ENCODE data around the gene AOC3. TPM values are rescaled to one million over a fixed set of nuclear protein-coding genes. Genes with fewer than 3 reads are reported as not detected.
"Not testable (repeated sequence)": the region's sequence is repeated elsewhere in the genome, so short reads cannot be mapped to it uniquely, and the experiment has no call there.

Gene AOC3
- total and polyA plus RNA-seq, 5 donors, result 11.5 to 29.9 (median 27.9) TPM

- peaks cover 2% of the 10 kb centered on the region for H3K4me1 ChIP-seq (ENCODE audit: control insufficient read depth, insufficient read depth, low read length)
- intact Hi-C loops (cut with DNase I), result no loop called here
- H3K9me3 ChIP-seq (ENCODE audit: control insufficient read depth, low read length), result no peaks in the 10 kb centered on the region
- ATAC-seq, result no peak
- no peak for DNase-seq
- H3K4me3 ChIP-seq (ENCODE audit: low read length), result peak overlapping the region; percentile 2
- 66% methylated on average over 5 of the region's 5 CpGs for WGBS
- no peaks in the 10 kb centered on the region for H3K27me3 ChIP-seq (ENCODE audit: control insufficient read depth, insufficient read depth)
- peak overlapping the region; percentile 23 for H3K27ac ChIP-seq (ENCODE audit: low read length)
These were observed 2.6 kb downstream of the AOC3 start for GRCh38 chr17:42853597-42853967.

DNA sequence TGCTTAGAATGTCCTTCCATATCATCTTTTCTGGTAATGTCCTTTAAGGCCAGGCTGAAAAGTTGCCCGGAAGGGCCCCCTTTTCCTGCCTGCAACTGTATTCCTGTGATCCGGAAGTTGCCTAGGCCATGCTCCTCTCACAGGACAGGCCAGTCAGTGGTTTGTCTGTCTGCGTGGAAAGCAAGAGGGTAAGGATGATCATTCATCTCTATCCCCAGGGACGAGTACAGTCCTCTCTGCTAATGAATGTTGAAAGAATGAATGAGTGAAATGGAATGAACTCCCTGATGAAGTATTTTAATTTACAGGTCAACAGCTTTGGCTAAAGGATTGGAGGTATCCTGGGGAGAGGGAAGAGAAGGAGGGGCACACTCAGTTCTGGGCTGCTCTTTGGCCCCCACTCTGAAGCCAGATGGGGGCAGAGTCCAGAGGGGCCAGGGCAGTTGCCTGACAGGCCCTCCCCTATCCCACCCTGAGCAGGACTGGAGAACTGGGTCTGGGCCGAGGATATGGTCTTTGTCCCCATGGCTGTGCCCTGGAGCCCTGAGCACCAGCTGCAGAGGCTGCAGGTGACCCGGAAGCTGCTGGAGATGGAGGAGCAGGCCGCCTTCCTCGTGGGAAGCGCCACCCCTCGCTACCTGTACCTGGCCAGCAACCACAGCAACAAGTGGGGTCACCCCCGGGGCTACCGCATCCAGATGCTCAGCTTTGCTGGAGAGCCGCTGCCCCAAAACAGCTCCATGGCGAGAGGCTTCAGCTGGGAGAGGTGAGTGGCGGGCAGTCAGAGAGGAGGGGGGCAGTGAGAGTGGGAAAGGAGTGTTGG, 3.2 kb downstream of the AOC3 start:
- WGBS, result 80% methylated on average over 15 of the region's 15 CpGs
- ATAC-seq, result no peak
- Histone ChIP-seq H3K27me3 (ENCODE audit: control insufficient read depth, insufficient read depth) (no peaks in the 10 kb centered on the region), H3K9me3 (ENCODE audit: control insufficient read depth, low read length) (no peaks in the 10 kb centered on the region), H3K4me3 (ENCODE audit: low read length) (peak overlapping the region; percentile 2), H3K4me1 (ENCODE audit: control insufficient read depth, insufficient read depth, low read length) (peaks cover 2% of the 10 kb centered on the region), H3K27ac (ENCODE audit: low read length) (peak overlapping the region; percentile 23)
- intact Hi-C loops (cut with DNase I), result no loop called here
- DNase-seq, result no peak

- Histone ChIP-seq H3K9me3 (ENCODE audit: control insufficient read depth, low read length) (no peaks in the 10 kb centered on the region), H3K27me3 (ENCODE audit: control insufficient read depth, insufficient read depth) (no peaks in the 10 kb centered on the region), H3K4me3 (ENCODE audit: low read length) (no peak overlapping the region), H3K27ac (ENCODE audit: low read length) (no peak overlapping the region), H3K4me1 (ENCODE audit: control insufficient read depth, insufficient read depth, low read length) (peaks cover under 1% of the 10 kb centered on the region)
- intact Hi-C loops (cut with DNase I), result no loop called here
- ATAC-seq (no peak), DNase-seq (no peak)
- WGBS, result 79% methylated on average over 8 of the region's 8 CpGs
These were observed 4.1 kb downstream of the AOC3 start for GRCh38 chr17:42855048-42855596.

DNA sequence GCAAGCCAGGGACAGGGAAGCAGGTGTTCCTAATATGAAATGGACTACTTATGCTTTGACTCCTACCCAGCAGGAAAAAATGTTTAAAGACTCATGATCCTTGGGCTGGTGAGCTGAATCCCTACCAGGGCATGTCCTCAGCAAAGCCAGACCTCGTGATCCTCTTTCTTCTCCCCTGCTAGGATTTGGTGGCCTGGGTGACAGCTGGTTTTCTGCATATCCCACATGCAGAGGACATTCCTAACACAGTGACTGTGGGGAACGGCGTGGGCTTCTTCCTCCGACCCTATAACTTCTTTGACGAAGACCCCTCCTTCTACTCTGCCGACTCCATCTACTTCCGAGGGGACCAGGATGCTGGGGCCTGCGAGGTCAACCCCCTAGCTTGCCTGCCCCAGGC, 5.1 kb downstream of the AOC3 start:
- H3K27ac ChIP-seq (ENCODE audit: low read length); DNase-seq; H3K9me3 ChIP-seq (ENCODE audit: control insufficient read depth, low read length); H3K4me3 ChIP-seq (ENCODE audit: low read length); ATAC-seq; intact Hi-C loops (cut with DNase I); H3K27me3 ChIP-seq (ENCODE audit: control insufficient read depth, insufficient read depth); H3K4me1 ChIP-seq (ENCODE audit: control insufficient read depth, insufficient read depth, low read length): not testable (repeated sequence)
- WGBS, result 73% methylated on average over 7 of the region's 8 CpGs

- H3K27me3 ChIP-seq (ENCODE audit: control insufficient read depth, insufficient read depth); H3K4me3 ChIP-seq (ENCODE audit: low read length); H3K4me1 ChIP-seq (ENCODE audit: control insufficient read depth, insufficient read depth, low read length); H3K27ac ChIP-seq (ENCODE audit: low read length); ATAC-seq; intact Hi-C loops (cut with DNase I); H3K9me3 ChIP-seq (ENCODE audit: control insufficient read depth, low read length): not testable (repeated sequence)
- DNase-seq, result peak in 1 of 3 donors; percentile 68
- 60% methylated on average over 6 of the region's 8 CpGs for WGBS
These were observed 5.5 kb downstream of the AOC3 start for GRCh38 chr17:42856516-42856915.

DNA sequence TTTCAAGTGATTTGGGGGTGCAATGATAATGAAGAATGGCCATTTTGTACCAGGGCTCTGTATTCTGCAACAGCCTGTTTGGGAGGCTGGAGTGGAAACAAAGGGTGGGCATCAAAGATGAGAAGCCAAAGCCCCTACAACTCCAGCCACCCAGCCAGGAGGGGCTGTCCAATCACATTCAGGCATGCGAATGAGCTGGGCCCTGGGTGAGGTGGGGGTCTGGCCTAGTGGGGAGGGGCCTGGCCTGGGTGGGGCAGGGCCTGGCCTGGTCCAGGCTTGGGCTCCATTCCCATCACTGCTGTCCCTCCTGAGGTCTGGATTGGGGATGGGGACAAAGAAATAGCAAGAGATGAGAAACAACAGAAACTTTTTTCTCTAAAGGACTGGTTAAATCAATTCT, 6.4 kb downstream of the AOC3 start:
- ATAC-seq (no peak), DNase-seq (no peak)
- 83% methylated on average over 1 of the region's 1 CpG for WGBS
- Histone ChIP-seq H3K4me3 (ENCODE audit: low read length) (no peak overlapping the region), H3K4me1 (ENCODE audit: control insufficient read depth, insufficient read depth, low read length) (no peaks in the 10 kb centered on the region), H3K27me3 (ENCODE audit: control insufficient read depth, insufficient read depth) (no peaks in the 10 kb centered on the region), H3K27ac (ENCODE audit: low read length) (no peak overlapping the region), H3K9me3 (ENCODE audit: control insufficient read depth, low read length) (no peaks in the 10 kb centered on the region)
- intact Hi-C loops (cut with DNase I), result no loop called here

- WGBS, result 78% methylated on average over 7 of the region's 7 CpGs
- ATAC-seq, result no peak
- H3K27ac ChIP-seq (ENCODE audit: low read length), result no peak overlapping the region
- no peaks in the 10 kb centered on the region for H3K9me3 ChIP-seq (ENCODE audit: control insufficient read depth, low read length)
- intact Hi-C loops (cut with DNase I), result no loop called here
- H3K4me3 ChIP-seq (ENCODE audit: low read length), result no peak overlapping the region
- no peak for DNase-seq
- H3K27me3 ChIP-seq (ENCODE audit: control insufficient read depth, insufficient read depth), result no peaks in the 10 kb centered on the region
- no peaks in the 10 kb centered on the region for H3K4me1 ChIP-seq (ENCODE audit: control insufficient read depth, insufficient read depth, low read length)
These were observed 14.7 kb downstream of the AOC3 start for GRCh38 chr17:42865638-42866094.

GRCh38 chr17:42866216-42866615, 15.2 kb downstream of the AOC3 start:
- 73% methylated on average over 4 of the region's 4 CpGs for WGBS

GRCh38 chr17:42866631-42867575, 15.9 kb downstream of the AOC3 start:
- intact Hi-C loops (cut with DNase I), result no loop called here
- H3K27ac ChIP-seq (ENCODE audit: low read length), result no peak overlapping the region
- no peak overlapping the region for H3K4me3 ChIP-seq (ENCODE audit: low read length)
- no peaks in the 10 kb centered on the region for H3K27me3 ChIP-seq (ENCODE audit: control insufficient read depth, insufficient read depth)
- ATAC-seq (no peak), DNase-seq (peak in 1 of 3 donors; percentile 22)
- no peaks in the 10 kb centered on the region for H3K4me1 ChIP-seq (ENCODE audit: control insufficient read depth, insufficient read depth, low read length)
- 68% methylated on average over 12 of the region's 12 CpGs for WGBS
- no peaks in the 10 kb centered on the region for H3K9me3 ChIP-seq (ENCODE audit: control insufficient read depth, low read length)

More at GRCh38 chr17:42866216-42866615, 15.2 kb downstream of the AOC3 start:
- H3K4me3 ChIP-seq (ENCODE audit: low read length), result no peak overlapping the region
- ATAC-seq (no peak), DNase-seq (peak in 1 of 3 donors; percentile 10)
- intact Hi-C loops (cut with DNase I), result no loop called here
- no peak overlapping the region for H3K27ac ChIP-seq (ENCODE audit: low read length)
- H3K4me1 ChIP-seq (ENCODE audit: control insufficient read depth, insufficient read depth, low read length), result no peaks in the 10 kb centered on the region
- H3K27me3 ChIP-seq (ENCODE audit: control insufficient read depth, insufficient read depth), result no peaks in the 10 kb centered on the region
- H3K9me3 ChIP-seq (ENCODE audit: control insufficient read depth, low read length), result no peaks in the 10 kb centered on the region

DNA sequence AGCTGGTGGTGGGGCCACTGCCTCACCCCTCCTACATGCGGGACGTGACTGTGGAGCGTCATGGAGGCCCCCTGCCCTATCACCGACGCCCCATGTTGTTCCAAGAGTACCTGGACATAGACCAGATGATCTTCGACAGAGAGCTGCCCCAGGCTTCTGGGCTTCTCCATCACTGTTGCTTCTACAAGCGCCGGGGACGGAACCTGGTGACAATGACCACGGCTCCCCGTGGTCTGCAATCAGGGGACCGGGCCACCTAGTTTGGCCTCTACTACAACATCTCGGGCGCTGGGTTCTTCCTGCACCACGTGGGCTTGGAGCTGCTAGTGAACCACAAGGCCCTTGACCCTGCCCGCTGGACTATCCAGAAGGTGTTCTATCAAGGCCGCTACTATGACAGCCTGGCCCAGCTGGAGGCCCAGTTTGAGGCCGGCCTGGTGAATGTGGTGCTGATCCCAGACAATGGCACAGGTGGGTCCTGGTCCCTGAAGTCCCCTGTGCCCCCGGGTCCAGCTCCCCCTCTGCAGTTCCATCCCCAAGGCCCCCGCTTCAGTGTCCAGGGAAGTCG, 16.8 kb downstream of the AOC3 start:
- H3K4me1 ChIP-seq (ENCODE audit: control insufficient read depth, insufficient read depth, low read length); H3K9me3 ChIP-seq (ENCODE audit: control insufficient read depth, low read length); H3K27ac ChIP-seq (ENCODE audit: low read length); H3K4me3 ChIP-seq (ENCODE audit: low read length); H3K27me3 ChIP-seq (ENCODE audit: control insufficient read depth, insufficient read depth); intact Hi-C loops (cut with DNase I): not testable (repeated sequence)
- 90% methylated on average over 21 of the region's 21 CpGs for WGBS
- DNase-seq, result peak in 1 of 3 donors; percentile 14
- ATAC-seq, result peak in 1 of 2 donors; percentile 8
